NT2/D1 (cell line): ENCODE measurements around the gene GKN2.

ENCODE experiments used
- SUZ12 ChIP-seq: IDR thresholded peaks from 2 replicates; pipeline ENCODE4 v1.6.1; 2011; ENCODE audit not compliant: insufficient read length, insufficient read depth; ENCODE audit errors: extremely low read depth
- YY1 ChIP-seq: IDR thresholded peaks from 2 replicates; pipeline ENCODE4 v1.6.1; 2011; ENCODE audit not compliant: insufficient read length, insufficient read depth
- ZNF274 ChIP-seq: IDR thresholded peaks from 2 replicates; pipeline ENCODE4 v1.6.1; 2011; ENCODE audit warnings: mild to moderate bottlenecking, low read depth, low read length

DNA sequence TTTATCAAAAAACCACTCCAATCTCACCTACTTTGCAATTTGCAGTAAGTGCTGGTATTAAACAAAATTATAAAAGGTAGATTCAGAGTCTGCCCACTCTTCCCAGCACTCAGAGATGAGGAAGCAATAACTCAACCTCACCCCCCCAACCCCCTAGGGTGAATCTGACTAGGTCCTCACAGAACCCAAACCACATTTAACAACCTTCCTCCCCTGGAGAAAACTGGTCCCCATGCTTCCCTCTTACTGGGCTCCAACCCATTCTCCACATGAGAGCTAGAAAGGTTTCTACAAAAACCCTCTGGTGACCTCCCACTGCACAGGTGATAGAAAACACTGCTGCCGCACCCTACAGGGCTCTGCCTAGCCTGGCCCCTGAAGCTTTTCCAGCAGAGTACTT is 41.0 kb downstream of the GKN2 start:
- no peak for TF ChIP-seq YY1
- TF ChIP-seq ZNF274: no peak
- TF ChIP-seq SUZ12: no peak
